Endometrial microvascular endothelial cells (primary cell): ENCODE measurements around the gene IL1B. TPM values are rescaled to one million over a fixed set of nuclear protein-coding genes. Genes with fewer than 3 reads are reported as not detected.

Experiments
- in situ Hi-C: cut with HindIII; loops from 2 replicates; pipeline ENCODE4 v1.10.0; 2017; ENCODE audit warnings: low sequenced_read_pairs, low pct_unique_long_range_greater_than_20kb; ENCODE audit errors: inconsistent ontology term
- total RNA-seq: library from RNA; depleted of rRNA; stranded (reverse); fragments of >200 nt; gene quantifications from one replicate; pipeline ENCODE4 v1.2.3, GENCODE V29; 2015; ENCODE audit errors: inconsistent ontology term

Gene IL1B
- total RNA-seq, 1 donor from 2014 or later, result 3.4 TPM

DNA sequence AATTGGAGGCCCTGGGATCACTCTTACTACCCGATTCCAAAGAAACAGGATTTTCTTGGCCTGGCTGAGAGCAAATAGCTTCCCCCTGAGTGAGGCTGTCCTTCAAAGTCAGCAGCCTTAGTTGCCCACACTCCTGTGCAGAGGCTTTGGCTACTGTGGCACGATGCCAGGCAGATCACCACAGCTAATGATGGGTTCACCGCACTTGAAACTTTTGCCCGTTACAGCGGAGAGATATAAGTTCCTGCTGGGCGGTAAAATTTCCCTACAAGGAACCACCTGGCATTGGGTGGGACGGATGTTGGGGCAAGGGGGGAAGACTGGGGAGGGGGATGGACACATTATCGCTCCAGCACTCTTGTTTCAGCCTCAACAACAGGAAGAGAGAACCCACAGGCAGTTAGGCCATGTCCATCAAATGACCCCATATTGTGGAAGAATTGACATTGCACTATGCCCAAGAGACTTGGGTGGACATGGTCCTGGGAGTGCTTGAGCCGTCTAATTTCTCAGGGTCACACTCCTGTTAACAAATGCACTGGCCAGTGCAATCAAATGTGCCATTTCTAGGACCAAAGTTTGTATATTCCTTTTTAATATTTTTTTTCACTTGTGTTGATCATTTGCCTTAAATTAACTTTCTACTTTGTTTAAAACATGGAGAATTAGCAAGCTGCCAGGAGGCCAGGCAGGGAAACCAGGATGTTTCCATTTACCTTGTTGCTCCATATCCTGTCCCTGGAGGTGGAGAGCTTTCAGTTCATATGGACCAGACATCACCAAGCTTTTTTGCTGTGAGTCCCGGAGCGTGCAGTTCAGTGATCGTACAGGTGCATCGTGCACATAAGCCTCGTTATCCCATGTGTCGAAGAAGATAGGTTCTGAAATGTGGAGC is 4.4 kb downstream of the IL1B start:
- in situ Hi-C loops, result no loop called here

DNA sequence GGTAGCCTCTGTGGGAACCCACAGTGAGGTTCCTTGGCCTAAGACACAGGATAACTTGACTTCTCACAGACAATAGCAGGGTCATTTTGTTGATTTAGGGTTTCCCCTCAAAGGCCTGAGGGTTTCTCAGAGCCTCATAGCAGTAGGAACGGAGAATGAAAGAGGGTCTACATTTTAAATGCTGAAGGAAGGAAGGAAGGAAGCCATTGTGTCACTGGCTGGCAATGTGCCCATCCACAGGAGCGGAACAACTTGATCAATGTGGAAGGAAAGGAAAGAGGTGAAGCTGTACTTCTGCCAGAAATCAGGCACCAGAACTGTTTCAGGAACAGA is 5.1 kb downstream of the IL1B start:
- in situ Hi-C loops, result no loop called here

DNA sequence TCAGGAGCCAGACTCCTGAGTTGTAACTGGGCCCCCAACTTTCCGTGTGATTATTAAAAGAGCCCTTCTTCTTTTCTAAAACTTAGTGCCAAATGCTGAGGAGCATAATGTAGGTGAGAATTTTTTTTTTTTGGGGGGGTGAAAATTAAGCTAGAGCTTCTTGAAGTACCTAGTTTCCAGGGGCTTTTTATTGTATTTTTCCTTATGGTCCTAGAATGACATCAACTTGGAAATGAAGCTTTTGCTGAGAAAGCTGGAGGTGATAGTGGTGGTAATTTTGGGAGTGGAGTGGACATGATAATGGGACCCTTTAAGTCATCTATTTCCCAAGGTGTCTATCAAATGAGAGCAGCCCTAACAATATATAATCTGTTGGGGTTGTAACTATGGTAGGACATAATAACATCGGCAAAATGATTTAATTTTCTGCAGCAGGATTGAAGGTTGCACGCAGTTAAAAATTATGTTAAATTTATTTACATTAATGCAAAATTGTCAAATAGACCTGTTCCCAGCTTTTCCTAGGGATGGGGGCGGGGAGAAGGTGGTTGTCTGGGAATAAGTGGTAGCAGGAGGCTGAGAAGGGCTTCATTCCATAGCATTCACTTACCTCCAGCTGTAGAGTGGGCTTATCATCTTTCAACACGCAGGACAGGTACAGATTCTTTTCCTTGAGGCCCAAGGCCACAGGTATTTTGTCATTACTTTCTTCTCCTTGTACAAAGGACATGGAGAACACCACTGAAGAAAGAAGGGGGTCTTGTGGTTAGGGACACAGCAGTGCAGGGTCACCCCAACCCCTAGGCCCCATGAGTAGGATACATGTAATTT is 5.7 kb downstream of the IL1B start:
- in situ Hi-C loops, result no loop called here

DNA sequence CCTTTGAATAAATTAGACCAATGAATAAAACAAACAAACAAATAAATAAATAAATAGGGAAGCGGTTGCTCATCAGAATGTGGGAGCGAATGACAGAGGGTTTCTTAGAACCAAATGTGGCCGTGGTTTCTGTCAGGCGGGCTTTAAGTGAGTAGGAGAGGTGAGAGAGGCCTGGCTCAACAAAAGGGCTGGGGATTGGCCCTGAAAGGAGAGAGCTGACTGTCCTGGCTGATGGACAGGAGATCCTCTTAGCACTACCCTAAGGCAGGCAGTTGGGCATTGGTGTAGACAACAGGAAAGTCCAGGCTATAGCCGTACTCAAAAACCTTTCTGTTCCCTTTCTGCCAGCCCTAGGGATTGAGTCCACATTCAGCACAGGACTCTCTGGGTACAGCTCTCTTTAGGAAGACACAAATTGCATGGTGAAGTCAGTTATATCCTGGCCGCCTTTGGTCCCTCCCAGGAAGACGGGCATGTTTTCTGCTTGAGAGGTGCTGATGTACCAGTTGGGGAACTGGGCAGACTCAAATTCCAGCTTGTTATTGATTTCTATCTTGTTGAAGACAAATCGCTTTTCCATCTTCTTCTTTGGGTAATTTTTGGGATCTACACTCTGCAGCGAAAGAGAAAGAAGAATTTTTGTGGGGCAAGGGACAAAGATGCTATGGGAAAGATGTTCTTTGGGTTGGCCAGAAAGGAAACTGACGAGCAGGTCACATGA is 6.5 kb downstream of the IL1B start:
- in situ Hi-C loops, result no loop called here

DNA sequence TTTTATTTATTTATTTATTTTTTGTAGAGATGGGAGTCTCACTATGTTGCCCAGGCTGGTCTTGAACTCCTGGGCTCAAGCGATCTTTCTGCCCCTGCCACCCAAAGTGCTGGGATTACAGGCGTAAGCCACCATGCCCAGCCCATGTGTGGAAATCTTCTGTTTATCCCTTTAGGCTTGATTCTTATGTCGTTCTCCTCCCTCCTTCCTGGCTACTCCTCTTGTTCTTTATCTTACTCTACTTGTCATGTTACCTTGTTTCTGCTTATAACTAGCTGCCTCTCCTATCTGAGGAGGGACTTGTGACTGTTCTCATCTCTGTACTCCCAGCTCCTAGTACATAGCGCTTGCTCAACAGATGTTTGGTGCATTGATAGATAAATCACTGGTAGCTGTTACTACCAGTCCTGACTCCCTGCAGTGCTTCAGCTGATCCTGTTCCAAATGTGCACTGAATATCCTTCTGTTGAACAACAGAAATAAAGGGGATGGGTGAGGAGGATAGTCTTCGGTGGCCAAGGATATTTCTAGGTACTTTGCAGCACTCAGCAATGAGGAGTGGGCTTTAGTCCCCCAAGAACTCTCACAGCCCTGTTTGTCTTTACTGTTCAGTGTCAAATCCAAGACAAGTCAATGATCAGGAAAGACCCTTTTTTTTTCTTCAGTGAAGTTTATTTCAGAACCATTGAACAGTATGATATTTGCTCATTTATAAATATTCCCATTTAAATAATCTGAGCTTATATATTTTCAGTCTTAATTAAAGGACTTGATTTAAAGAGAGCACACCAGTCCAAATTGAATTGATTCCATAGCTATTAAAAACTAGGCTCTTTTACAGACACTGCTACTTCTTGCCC is 7.2 kb downstream of the IL1B start:
- in situ Hi-C loops, result no loop called here

DNA sequence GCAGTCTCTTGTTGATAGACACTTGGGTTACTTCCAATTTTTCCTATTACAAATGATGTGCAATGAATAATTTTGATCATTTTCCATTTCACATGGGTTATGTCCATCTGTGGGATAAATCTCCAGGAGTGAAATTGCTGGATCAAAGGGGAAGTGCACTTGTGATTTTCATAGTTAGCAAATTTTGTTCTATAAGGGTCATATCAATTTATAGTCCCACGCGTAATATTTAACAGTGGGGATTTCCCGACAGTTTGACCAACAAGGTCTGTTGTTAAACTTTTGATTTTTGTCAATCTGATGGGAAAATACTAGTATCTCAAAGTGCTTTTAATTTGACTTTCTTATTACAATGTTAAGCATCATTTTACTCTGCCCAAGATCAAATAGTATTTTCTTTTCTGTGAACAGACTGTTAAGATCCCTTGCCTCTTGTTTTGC is 8.3 kb downstream of the IL1B start:
- in situ Hi-C loops, result no loop called here

DNA sequence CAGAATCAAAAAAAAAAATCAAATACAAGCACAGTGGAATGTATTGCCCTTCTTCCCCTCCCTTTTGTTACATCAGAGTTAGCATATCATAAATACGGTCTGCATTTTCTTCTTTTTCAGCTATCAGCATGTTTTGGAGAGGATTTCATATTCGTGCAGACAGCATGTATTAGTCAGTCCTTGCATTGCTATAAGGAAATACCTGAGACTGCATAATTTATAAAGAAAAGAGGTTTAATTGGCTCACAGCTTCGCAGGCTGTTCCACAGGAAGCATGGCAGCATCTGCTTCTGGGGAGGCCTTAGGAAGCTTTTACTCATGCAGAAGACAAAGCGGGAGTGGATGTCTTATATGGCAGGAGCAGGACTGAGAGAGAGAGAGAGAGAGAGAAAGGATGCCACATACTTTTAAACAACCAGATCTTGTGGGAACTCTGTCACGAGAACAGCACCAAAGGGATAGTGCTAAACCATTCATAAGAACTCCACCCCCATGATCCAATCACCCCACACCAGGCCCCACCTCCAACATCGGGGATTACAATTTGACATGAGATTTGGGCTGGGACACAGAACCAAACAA is 8.9 kb downstream of the IL1B start:
- in situ Hi-C loops, result no loop called here

DNA sequence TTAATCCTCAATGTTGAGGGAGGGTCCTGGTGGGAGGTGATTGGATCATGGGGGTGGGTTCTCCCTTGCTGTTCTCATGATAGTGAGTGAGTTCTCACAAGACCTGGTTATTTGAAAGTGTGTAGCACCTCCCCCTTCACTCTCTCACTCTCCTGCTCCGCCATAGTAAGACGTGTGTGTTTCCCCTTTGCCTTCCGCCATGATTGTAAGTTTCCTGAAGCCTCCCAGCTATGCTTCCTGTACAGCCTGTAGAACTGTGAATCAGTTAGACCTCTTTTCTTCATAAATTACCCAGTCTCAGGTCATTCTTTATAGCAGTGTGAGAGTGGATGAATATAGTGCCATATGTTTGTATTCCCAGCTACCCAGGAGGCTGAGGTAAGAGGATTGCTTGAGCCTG is 9.6 kb downstream of the IL1B start:
- in situ Hi-C loops, result no loop called here

DNA sequence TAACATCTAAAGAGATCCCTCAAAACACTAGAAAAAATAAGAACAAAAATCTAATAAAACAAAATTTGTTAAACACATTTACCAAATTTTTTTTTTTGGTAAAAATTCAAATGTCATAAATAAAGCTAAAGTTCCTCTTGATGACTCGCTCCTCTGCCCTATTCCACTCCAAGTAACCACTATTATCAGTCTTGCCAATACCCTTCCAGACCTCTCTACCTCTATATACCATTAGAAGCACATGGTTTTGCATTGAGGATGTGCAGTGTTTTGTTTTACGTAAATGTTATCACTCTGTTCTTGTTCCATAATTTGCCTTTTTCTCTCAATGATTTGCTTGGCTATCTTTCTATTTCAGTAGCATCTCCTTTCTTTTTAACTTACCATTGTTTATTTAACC is 10.9 kb downstream of the IL1B start:
- in situ Hi-C loops, result no loop called here

DNA sequence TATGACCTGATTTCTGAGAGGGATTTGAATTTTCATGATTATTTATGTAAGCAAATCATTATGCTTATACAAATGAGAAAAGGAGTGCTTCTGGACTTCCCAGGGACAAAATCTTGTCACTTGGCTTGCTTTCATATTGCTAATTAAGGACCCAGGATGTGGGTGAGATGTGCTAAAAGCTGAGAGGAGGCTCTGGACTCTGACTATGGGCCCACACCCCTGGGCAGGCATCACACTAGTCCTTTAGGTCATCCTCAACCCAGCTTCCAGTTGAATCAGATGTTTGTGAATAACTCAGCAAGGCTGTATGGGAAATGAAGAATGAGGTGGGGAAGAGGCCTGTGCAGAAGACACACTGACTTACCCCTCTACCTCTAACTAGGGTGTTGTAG is 11.9 kb downstream of the IL1B start:
- in situ Hi-C loops, result no loop called here

DNA sequence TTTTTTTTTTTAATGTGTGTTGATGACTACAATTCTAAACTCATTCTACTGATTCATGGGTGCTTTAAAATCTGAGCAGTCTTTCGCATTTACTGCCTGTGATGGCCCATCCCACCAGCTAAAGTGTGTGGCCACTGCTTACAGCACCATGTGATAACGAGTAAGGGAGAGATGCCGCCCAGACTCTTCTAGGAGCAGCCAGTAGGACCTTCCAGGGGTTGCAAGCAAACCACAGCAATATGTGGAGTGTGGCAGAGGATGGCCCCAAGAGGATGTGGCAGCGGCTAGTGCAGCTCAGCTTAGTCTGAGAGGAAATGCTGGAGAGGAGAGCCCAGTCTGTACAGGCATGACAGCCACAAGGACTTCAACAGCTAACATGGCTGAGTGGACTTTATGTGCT is 14.9 kb downstream of the IL1B start:
- in situ Hi-C loops, result no loop called here

DNA sequence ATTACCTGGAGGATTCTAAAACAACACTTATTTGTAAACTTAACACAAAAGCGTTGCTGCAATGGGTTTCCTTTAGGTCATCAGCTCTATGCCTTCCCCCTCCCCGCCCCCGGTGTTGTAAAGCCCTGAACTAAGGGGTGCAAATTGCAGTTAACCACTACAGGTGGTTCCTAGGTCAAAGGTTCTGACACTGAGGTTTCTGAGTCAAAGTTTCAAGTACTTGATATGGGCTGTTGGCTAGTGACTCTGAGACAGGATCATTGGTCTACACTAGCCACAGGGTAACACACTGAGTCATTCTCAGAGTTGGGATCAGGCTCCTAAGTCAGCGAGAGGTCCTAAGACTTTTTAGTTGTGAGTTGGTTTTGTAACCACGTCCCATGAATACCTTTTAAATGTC is 15.4 kb downstream of the IL1B start:
- in situ Hi-C loops, result no loop called here

DNA sequence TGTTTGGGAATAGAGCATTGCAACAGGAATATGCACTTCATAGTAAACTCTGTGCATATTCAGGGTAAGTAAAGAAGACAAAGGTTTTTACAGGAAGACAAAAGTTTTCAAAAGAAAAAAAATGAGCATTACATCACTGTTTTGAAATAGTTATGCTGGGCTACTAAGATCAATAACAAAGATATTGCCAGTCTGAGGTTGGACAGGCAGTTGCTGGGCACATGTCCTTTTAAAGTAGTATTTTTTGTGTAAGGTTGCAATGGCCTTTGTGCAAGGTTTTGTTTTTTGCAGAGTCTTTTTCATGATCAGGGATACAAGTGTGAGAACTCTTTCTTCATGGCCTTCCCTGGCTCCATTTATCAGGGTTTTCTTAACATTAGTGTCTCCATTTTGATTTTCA is 16.2 kb downstream of the IL1B start:
- in situ Hi-C loops, result no loop called here

DNA sequence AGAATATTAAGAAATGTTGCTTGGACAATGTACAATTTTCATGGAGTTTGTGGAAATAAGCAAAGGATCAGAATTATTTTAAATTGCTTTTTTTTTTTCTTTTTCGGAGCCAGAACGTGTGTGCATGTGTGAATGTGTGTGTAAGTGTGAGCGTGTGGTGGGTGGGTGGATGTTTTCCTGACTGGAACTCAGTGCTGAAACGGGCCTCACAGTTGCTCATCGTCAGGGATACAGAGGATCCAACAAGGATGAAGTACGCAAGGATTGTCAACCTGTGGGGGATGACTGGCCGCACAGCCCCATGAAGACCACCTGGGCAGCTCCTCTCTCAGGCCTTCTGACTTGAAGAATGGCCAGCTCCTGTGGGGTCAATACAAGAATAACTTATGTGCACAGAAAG is 17.5 kb downstream of the IL1B start:
- in situ Hi-C loops, result no loop called here

DNA sequence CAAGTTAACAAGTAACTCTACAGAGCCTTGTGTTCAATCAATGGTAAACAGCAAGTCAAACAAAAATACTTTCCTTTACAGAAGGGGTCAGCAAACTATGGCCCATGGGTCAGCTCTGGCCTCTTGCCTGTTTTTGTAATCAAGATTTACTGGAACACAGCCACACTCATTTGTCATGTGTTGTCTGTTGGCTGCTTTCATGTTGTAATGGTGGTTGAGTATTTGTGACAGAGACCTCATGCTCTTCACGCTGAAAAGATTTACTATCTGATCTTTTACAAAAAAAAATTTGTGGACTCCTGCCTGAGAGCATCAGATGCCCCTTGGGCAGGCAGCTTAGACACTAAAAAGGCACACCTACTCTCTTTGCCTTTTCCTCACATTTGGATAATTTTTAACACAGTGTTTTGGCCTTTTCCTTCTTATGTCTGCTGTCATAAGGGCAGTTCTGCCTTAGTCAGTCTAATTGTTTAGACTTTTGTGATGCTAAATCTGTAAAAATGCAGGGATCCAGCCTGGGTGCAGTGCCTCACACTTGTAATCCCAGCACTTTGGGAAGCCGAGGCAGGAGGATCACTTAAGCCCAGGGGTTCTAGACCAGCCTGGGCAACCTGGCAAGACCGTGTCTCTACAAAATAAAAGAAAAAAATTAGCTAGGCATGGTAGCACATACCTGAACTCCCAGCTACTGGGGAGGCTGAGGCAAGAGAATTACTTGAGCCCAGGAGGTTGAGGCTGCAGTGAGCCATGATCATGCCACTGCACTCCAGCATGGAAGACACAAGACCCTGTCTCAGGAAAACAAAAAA is 18.3 kb downstream of the IL1B start:
- in situ Hi-C loops, result no loop called here

DNA sequence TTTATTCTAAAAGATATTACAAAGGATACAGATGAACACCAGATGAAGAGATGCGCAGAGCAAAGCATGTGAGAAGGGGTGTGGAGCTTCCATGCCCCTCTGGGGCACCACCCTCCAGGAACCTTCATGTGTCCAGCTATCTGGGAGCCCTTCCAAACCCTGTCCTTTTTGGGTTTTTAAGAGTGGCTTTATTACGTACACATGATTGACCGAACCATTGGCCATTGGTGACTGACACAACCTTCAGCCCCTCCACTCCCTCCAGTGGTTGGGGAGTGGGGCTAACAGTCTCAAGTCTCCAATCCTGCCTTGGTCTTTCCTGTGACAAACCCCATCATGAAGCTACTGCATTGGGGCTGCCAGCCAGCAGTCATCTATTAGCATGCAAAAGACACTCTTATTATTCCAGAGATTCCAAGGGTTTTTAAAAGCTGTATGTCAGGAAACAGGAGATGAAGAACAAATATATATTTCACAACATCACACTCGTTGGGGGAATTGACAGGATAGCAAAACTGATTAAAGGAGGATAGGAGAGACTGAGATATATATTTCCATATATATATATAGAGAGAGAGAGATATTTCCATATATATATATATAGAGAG is 19.4 kb downstream of the IL1B start:
- in situ Hi-C loops, result no loop called here

DNA sequence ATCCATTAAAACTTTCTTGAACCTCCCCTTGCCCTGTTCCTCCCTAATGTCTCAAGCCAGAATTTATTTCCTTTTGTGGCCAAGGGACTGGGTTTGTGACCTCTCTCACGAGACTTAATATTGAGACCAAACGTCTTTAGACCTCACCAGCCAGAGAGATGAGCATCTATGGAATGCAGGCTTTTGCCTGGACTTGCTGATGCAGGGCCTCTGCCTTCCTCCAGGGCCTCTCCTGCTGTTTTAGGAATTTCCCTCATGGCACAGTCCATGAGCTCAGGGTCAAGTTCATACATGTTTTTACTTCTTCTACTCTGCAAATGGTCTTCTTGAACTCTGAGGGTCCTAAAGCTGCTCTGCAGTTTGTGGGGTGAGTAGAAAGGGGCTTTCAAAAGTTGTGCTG is 22.3 kb downstream of the IL1B start:
- in situ Hi-C loops, result no loop called here
